Daoy (cell line): Measurements from ENCODE around the gene PADI4. TPM values are rescaled to one million over a fixed set of nuclear protein-coding genes. Genes with fewer than 3 reads are reported as not detected.

Experiments used
- DNase-seq: peaks from one replicate; pipeline ENCODE4 v3.0.0-alpha.2; 2015; ENCODE audit warnings: low read depth
- total RNA-seq: library from RNA; depleted of rRNA; stranded (reverse); fragments of >200 nt; shearing (Covaris generic); gene quantifications from 2 replicates; pipeline ENCODE4 v1.2.3, GENCODE V29; 2014

PADI4 gene
- total RNA-seq, 1 experiment from 2014 or later, result not detected

DNA sequence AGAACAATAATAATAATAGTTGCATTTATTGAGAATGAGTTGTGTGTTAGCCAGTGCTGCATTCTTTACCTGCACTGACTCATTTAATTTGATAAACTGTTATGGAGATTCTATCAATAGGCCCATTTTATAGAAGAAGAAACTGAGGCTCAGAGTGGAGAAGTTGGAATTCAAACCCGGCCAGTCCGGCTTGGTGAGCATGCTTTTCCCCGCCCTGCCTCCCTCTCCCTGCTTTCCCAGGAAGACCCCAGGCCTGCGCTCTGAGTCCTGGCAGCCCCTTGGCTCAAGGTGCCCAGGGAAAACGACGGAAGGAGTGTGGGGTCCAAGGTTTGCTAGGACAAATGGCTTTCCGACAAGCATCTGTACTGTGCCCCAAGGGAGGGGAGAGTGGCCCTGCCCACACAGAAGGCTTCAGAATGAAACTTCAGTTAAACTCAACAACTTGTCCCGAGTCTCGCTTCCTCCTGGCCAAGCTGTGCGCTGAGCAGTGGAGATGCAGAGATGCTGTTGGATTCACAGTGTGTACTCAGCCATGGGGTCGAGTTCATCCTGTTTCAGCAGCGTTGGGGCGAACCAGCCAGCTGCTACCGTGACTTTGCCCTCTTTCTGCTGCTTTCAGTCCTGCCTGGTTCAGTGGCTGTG lies 40.7 kb downstream of the PADI4 start:
- DNase-seq, result no peak

DNA sequence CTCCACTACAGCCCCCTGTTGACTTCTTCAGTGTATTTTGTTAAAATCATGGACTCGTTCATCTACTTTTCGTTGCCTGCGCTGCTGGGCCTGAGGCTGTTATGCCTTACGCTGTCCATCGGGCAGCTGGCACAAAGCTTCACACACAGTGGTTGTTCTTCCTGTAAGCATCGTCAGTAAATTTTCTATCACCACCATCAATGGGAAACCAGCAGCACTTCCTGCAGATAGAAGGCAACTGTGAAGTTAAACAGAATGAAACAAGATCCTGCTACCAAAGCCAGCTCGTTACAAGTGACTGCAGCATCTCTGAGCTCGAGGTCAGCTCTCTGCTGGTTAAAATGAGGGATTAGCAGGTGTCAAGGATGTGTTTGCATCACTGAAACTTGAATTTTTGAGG lies 42.1 kb downstream of the PADI4 start:
- DNase-seq, result no peak

DNA sequence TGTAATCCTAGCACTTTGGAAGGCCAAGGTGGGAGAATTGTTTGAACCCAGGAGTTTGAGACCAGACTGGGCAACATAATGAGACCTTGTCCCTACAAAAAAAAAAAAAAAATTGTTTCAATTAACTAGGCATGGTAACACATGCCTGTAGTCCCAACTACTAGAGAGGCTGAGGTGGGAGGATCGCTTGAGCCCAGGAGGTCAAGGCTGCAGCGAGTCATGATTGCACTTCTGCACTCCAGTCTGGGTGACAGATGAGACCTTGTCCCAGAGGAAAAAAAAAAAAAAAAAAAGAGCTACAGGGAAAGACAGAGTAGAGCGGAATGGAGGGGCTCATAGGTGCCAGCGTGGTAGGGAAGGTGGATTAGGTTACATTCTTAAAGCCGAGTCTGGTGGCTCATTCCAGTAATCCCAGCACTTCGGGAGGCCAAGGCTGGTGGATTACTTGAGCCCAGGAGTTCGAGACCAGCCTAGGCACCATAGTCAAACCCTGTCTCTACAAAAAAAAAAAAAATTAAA lies 43.0 kb downstream of the PADI4 start:
- DNase-seq, result no peak

DNA sequence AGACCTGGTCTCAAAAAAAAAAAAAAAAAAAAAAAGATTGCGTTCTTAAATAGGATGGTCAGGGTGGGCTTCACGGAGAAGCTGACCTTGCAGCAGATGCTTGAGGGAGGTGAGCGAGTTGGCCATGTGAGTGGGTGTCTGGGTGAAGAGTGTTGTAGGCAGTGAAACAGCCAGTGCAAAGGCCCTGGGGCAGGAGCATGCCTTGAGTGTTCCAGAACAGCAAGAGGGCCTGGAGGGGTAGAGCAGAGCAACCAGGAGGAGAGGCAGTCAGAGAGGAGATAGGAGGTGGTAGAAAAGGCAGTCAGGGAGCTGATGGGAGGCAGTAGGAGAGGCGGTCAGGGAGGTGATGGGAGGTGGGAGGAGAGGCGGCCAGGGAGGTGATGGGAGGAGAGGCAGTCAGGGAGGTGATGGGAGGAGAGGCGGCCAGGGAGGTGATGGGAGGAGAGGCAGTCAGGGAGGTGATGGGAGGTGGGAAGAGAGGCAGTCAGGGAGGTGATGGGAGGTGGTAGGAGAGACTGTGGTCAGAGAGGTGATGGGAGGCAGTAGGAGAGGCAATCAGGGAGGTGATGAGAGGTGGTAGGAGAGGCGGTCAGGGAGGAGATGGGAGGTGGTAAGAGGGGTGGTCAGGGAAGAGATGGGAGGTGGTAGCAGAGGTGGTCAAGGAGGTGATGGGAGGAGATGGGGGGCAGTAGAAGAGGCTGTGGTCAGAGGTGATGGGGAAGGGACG lies 43.8 kb downstream of the PADI4 start:
- DNase-seq, result no peak

DNA sequence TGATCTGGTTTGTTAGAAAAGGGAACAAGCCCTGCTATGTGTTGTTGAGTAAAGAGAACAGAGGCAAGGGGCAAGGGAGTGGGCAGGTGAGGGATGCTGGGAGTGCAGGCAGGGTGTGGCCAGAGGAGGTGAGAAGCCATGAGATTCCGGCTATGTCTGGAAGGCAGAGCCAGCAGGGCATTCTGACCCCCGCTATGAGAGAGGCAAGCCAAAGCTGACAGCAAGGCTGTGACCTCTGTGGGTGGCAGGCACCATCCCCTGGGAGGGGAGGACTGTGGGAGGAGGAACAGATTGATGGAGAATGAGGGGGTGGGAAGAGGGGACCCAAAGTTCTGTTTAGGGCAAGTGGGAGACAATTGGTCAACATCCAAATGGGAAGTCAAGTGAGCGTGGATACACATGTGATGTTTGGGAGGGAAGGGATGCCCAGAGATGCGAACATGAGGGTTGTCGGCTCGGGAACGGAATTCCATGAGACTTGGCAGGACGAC lies 44.5 kb downstream of the PADI4 start:
- DNase-seq, result no peak

DNA sequence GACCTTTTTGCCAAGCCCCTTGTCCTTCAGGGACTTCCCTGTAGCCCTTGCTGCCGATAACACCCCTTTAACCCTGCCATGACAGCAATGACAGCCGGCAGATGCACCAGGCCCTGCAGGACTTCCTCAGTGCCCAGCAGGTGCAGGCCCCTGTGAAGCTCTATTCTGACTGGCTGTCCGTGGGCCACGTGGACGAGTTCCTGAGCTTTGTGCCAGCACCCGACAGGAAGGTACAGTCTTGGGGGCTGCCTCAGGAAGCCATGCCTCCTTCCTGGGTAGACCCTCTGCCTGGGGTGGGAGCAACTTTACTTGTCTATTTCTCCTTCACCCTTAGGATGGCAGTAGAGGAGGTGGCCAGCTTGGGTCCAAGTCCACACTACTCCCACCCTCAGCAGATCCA lies 47.9 kb downstream of the PADI4 start:
- no peak for DNase-seq

DNA sequence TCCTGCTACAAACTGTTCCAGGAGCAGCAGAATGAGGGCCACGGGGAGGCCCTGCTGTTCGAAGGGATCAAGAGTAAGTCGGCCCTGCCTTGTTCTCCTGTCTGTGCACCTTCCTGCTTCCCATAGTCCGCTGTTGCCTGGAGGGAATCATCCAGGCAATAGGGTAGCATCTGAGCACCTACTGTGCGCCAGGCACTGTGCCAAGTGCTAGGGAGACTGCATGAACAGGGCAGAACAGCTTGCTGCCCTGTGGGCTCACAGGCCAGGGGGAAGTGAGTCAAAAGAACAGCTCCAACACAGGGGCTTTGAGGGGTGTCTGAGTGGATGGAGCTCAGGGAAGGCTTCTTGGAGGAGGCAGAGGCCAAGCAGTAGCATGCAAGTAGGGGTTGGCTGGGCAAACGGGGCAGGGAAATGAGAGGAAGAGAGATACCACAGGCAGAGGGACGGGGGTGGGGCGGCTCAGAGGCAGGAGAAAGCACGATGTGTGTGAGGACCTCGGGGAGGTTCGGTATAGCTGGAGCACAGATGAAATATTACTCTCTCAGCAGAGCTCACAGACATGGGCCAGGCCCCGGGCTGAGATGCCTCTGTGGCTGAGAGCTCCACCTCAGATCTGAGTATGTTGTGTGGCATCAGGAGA lies 48.5 kb downstream of the PADI4 start:
- DNase-seq, result no peak

GRCh38 chr1:17358557-17358956 lies 50.6 kb downstream of the PADI4 start:
- no peak for DNase-seq

DNA sequence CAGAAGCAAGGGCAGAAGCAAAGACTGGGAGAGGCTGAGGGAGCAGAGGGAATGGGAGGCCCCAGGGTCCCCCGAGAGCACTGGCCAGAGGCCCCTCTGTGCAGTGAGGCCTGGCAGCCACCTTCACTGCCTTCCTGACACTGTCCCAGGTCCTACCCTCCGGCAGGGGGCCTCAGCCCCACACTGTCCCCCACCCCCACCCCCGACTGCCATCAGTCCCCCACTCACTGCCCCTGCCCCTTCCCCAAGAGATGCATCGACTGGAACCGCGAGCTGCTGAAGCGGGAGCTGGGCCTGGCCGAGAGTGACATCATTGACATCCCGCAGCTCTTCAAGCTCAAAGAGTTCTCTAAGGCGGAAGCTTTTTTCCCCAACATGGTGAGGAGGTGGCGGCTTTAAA lies 51.0 kb downstream of the PADI4 start:
- no peak for DNase-seq

DNA sequence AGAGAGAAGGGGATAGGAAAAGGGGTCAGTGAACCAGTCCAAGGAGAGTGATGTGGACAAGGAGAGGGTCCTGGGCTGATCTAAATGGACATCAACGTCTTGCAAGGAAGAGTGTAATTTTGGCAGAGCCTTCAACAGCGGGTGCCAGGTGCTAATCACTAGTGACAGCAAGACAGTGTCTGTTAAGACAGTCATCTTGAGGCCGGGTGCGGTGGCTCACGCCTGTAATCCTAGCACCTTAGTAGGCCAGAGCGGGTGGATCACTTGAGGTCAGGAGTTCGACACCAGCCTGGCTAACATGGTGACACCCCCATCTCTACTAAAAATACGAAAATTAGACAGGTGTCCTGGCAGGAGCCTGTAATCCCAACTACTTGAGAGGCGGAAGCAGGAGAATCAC lies 51.8 kb downstream of the PADI4 start:
- no peak for DNase-seq

DNA sequence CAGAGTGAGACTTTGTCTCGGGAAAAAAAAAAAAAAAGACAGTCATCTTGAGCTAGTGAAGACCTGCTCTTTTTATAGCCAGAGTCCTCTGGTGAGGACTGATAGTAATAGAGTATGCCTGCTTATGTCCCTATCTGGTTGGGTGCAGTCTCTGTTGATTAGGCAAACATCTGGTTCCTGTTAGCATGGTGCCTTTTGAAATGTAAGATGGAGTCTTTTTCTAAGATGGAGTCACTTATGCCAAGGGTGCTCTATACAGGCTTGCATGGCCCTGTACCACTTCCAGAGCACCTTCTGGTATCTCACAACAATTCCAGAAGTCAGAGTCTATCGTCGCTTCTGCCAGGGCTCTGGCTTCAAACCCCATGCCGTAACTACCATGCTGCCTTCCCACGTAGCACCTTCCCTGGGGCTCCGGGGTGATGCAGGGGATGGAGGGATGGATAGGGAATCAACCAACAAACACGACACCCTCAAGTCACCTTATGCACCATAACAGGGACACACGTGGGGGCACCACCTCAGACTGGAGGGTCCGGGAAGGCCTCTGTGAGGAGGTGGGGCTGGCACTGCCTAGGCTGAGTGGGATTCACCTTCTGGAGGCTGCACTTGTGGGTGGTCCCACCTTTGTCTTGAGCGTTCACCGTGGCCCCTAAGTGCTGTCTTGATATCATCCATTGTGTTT lies 52.4 kb downstream of the PADI4 start:
- no peak for DNase-seq

DNA sequence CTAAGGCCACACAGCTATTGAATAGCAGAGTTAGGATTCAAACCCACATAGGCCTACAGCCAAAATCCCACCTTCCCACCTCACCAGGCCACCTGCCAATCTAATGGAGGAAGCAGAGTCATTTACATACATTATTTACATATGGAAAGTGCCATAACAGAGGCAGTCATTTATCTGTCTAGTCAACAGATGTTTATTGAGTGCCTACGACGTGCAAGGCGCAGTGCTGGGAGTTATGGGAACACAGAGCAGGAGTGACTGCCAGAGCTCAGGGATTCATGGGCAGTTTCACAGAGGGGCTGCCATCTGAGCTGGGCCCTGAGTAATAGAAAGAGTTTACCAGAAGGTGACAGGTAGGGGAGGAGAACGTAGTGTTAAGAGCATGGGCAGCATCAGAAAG lies 53.7 kb downstream of the PADI4 start:
- no peak for DNase-seq

GRCh38 chr1:17363351-17363750 lies 55.4 kb downstream of the PADI4 start:
- DNase-seq, result no peak

- no peak for DNase-seq
These were observed 55.8 kb downstream of the PADI4 start for GRCh38 chr1:17363771-17364170.

DNA sequence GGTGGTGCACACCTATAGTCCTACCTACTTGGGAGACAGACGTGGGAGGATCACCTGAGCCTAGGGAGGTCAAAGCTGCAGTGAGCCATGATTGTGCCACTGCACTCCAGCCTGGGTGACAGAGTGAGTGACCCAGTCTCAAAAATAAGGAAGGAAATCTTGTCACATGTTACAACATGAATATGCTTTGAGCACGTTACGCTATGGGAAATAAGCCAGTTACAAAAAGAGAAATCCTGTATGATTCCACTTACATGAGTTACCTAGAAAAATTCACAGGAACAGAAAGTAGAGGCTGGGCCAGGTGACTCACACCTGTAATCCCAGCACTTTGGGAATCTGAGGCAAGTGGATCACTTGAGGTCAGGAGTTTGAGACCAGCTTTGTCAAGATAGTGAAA lies 57.3 kb downstream of the PADI4 start:
- DNase-seq, result no peak

DNA sequence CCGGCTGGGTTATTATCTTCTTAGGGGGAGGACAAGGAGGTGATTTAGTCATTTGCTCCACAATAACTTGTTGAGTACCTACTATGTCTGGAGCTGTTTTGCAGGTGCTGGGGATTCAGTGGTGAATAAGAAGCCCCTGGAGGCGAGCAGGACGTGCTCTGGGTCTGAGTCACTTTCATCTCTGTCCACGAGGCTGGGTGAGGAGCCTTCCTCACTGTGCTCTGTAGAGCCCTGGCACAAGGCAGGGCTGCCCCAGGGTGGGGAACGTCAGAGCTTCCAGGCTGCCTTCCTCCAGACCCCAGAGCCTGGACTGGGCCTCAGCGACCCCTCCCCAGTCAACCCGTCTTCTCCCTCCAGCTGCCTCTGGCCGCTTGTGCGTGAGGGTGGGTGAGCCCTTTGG lies 61.5 kb downstream of the PADI4 start:
- peak; percentile 83 for DNase-seq

DNA sequence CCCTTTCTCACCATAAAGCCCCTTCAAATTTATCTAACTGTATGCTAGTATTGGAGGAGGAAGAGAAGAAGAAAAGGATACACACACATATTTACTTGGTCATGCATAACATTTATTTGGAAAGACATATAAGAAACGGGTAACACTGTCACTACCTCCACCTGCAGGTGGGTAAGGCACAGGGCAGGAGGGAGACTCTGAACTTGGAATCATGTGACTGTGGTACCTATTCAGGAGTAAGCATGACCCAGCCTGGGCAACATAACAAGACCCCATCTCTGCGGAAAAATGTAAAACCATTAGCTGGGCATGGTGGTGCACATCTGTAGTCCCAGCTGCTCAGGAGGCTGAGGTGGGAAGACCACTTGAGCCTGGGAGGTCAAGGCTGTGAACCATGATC lies 62.6 kb downstream of the PADI4 start:
- peak; percentile 23 for DNase-seq

DNA sequence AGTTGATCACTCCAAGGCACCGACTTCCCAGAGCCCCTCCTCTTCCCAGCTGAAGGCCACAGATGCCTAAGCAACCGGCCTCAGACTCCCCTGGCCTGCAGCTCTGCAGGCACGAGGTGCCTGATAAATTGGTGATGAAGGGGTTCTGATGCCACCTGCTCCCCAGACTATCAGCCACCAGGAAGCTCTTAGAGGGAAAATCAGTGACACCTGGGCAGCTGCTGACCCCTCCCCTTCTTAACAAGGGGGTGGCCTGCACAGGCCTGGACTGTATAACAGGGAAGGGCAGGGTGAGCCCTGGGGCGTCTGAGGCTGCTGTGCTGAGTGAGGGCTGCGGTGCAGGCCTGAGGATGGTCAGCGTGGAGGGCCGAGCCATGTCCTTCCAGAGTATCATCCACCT lies 63.9 kb downstream of the PADI4 start, which contains the start of gene PADI6:
Gene PADI6 (plus strand): TSS at position 301 of the 400 bp plus-strand sequence. CDS start 50 bp downstream, at position 351.
- DNase-seq, result no peak

- no peak for DNase-seq
These were observed 65.0 kb downstream of the PADI4 start for GRCh38 chr1:17372955-17373354.

DNA sequence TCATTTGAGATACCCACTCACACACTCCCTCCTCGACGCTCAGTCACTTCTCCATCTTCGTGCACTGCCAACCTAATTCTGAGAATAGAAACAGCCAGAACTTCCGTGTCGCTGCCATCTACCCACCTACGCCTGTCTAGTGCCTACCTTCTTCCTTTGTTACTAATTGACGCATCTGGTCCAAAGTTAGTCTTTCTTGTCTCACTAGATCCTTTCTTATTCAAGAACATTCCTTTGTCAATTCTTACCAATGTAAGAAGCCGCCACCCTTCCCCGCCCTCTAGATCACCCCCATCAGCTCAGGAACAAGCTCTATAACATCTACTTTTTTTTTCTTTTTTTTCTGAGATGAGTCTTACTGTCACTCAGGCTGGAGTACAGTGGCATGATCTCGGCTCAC lies 67.7 kb downstream of the PADI4 start:
- no peak for DNase-seq

- DNase-seq, result no peak
These were observed 69.4 kb downstream of the PADI4 start for GRCh38 chr1:17377325-17377953.

GRCh38 chr1:17381161-17381560 lies 73.2 kb downstream of the PADI4 start:
- DNase-seq, result no peak
